Nephron progenitor cell (in vitro differentiated cells): Measurements from ENCODE around the gene CORO1A.
"Not testable (repeated sequence)": the region's sequence is repeated elsewhere in the genome, so short reads cannot be mapped to it uniquely, and the experiment has no call there.

Experiments used
- DNase-seq: peaks from one replicate; pipeline ENCODE4 v3.0.0; 2021
- H3K27ac Mint-ChIP-seq: 2 replicates; pipeline ENCODE4 v1.8.0; 2021; ENCODE audit warnings: mild to moderate bottlenecking, moderate library complexity, mixed read lengths
- H3K27me3 Mint-ChIP-seq: 2 replicates; pipeline ENCODE4 v1.8.0; 2021; ENCODE audit warnings: mild to moderate bottlenecking, low read depth, mixed read lengths; ENCODE audit not compliant: poor library complexity
- H3K36me3 Mint-ChIP-seq: 2 replicates; pipeline ENCODE4 v1.8.0; 2021; ENCODE audit warnings: low read depth, mixed read lengths
- H3K4me1 Mint-ChIP-seq: 2 replicates; pipeline ENCODE4 v1.8.0; 2021; ENCODE audit warnings: mixed read lengths
- H3K4me3 Mint-ChIP-seq: 2 replicates; pipeline ENCODE4 v1.8.0; 2021; ENCODE audit warnings: mild to moderate bottlenecking, moderate library complexity, mixed read lengths
- H3K9me3 Mint-ChIP-seq: 2 replicates; pipeline ENCODE4 v1.8.0; 2021; ENCODE audit warnings: mild to moderate bottlenecking, moderate library complexity, mixed read lengths
- CTCF ChIP-seq: fragments of 200-600 bp; sonication (generic); IDR thresholded peaks from 2 replicates; pipeline ENCODE4 v1.5.0; 2021; ENCODE audit warnings: antibody characterized with exemption

Gene CORO1A

DNA sequence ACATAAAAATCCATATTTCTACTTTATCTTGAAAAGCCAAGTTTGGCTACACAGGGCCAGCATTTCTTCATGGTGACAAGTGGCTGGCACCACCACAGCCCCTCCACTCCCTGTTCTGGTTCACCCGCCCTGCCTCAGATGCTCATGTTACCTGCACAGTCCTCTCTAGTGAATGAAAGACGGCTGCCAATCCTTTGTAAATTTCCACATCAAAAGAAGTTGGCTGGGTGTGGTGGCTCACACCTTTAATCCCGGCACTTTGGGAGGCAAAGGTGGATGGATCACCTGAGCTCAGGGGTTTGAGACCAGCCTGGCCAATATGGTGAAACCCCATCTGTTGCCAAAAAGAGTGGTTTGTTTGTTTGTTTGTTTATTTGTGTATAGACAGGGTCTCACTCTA is 19.9 kb upstream of the CORO1A start:
- Mint-ChIP-seq H3K36me3 (peaks cover 5% of the 10 kb centered on the region), H3K4me3 (no peak overlapping the region), H3K27me3 (peaks cover 24% of the 10 kb centered on the region), H3K27ac (no peak overlapping the region), H3K4me1 (no peaks in the 10 kb centered on the region), H3K9me3 (peaks cover 13% of the 10 kb centered on the region)
- DNase-seq, result no peak
- no peak for TF ChIP-seq CTCF

GRCh38 chr16:30166202-30166902 is 17.1 kb upstream of the CORO1A start:
- Mint-ChIP-seq H3K27ac (no peak overlapping the region), H3K27me3 (peaks cover 24% of the 10 kb centered on the region)
- no peak for DNase-seq

DNA sequence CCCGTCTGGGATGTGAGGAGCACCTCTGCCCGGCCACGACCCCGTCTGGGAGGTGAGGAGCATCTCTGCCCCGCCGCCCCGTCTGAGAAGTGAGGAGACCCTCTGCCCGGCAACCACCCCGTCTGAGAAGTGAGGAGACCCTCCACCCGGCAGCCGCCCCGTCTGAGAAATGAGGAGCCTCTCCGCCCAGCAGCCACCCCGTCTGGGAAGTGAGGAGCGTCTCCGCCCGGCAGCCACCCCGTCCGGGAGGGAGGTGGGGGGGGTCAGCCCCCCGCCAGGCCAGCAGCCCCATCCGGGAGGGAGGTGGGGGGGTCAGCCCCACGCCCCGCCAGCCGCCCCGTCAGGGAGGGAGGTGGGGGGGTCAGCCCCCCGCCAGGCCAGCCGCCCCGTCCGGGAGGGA is 14.7 kb upstream of the CORO1A start:
- not testable (repeated sequence) for H3K36me3 Mint-ChIP-seq, H3K4me1 Mint-ChIP-seq, H3K4me3 Mint-ChIP-seq, DNase-seq, H3K27ac Mint-ChIP-seq
- Mint-ChIP-seq H3K9me3 (peaks cover 22% of the 10 kb centered on the region), H3K27me3 (peaks cover 31% of the 10 kb centered on the region)

More at GRCh38 chr16:30166202-30166902, 17.1 kb upstream of the CORO1A start:
- H3K9me3 Mint-ChIP-seq, result peaks cover 14% of the 10 kb centered on the region
- no peak overlapping the region for H3K4me3 Mint-ChIP-seq
- H3K4me1 Mint-ChIP-seq, result no peaks in the 10 kb centered on the region
- TF ChIP-seq CTCF, result no peak
- H3K36me3 Mint-ChIP-seq, result peaks cover 5% of the 10 kb centered on the region

DNA sequence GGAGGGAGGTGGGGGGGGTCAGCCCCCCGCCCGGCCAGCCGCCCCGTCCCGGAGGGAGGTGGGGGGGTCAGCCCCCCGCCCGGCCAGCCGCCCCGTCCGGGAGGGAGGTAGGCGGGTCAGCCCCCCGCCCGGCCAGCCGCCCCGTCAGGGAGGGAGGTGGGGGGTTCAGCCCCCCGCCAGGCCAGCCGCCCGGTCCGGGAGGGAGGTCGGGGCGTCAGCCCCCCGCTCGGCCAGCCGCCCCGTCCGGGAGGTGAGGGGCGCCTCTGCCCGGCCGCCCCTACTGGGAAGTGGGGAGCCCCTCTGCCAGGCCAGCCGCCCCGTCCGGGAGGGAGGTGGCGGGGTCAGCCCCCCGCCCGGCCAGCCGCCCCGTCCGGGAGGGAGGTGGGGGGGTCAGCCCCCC is 14.0 kb upstream of the CORO1A start:
- H3K4me3 Mint-ChIP-seq, result not testable (repeated sequence)
- H3K9me3 Mint-ChIP-seq, result peaks cover 22% of the 10 kb centered on the region
- H3K27me3 Mint-ChIP-seq, result peaks cover 32% of the 10 kb centered on the region

DNA sequence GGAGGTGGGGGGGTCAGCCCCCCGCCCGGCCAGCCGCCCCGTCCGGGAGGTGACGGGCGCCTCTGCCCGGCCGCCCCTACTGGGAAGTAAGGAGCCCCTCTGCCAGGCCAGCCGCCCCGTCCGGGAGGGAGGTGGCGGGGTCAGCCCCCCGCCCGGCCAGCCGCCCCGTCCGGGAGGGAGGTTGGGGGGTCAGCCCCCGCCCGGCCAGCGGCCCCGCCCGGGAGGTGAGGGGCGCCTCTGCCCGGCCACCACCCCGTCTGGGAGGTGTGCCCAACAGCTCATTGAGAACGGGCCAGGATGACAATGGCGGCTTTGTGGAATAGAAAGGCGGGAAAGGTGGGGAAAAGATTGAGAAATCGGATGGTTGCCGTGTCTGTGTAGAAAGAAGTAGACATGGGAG is 13.3 kb upstream of the CORO1A start:
- peaks cover 28% of the 10 kb centered on the region for H3K27me3 Mint-ChIP-seq
- not testable (repeated sequence) for H3K36me3 Mint-ChIP-seq, H3K4me3 Mint-ChIP-seq, DNase-seq, H3K27ac Mint-ChIP-seq, H3K4me1 Mint-ChIP-seq
- peaks cover 22% of the 10 kb centered on the region for H3K9me3 Mint-ChIP-seq

More for the DNA sequence above, 14.0 kb upstream of the CORO1A start:
- not testable (repeated sequence) for H3K36me3 Mint-ChIP-seq, DNase-seq, H3K27ac Mint-ChIP-seq, H3K4me1 Mint-ChIP-seq

GRCh38 chr16:30173054-30173453 is 10.3 kb upstream of the CORO1A start:
- TF ChIP-seq CTCF, result no peak
- Mint-ChIP-seq H3K36me3 (peaks cover 4% of the 10 kb centered on the region), H3K27ac (no peak overlapping the region), H3K27me3 (peaks cover 14% of the 10 kb centered on the region), H3K4me3 (no peak overlapping the region), H3K9me3 (peaks cover 16% of the 10 kb centered on the region), H3K4me1 (no peaks in the 10 kb centered on the region)
- no peak for DNase-seq

- DNase-seq, H3K9me3 Mint-ChIP-seq, H3K4me3 Mint-ChIP-seq, H3K4me1 Mint-ChIP-seq, H3K36me3 Mint-ChIP-seq, H3K27ac Mint-ChIP-seq: not testable (repeated sequence)
- peaks cover 34% of the 10 kb centered on the region for H3K27me3 Mint-ChIP-seq
Measured at GRCh38 chr16:30176876-30177275, 6.5 kb upstream of the CORO1A start.

DNA sequence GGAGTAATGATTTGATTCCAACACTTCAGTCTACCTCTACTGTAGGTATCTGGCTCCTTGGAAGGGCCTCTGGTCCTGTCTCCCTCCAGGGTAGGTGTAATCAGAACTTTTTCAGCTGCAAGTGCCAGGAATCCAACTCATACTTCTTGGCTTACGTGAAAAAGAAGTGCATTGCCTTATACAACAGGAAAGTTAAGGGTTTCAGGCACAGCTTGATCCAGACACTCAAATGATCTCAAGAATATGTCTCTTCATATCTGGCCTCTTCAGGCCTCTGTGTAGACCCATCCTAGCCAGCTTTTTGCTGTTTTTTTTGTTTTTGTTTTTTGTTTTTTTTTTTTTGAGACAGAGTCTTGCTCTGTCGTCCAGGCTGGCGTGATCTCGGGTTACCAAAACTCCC is 4.2 kb upstream of the CORO1A start:
- Mint-ChIP-seq H3K27ac (no peak overlapping the region), H3K9me3 (no peaks in the 10 kb centered on the region), H3K4me1 (peaks cover 1% of the 10 kb centered on the region), H3K36me3 (no peaks in the 10 kb centered on the region), H3K4me3 (no peak overlapping the region), H3K27me3 (peaks cover 29% of the 10 kb centered on the region)
- no peak for DNase-seq
- TF ChIP-seq CTCF, result no peak
